Measurements from ENCODE around the gene RFX4.
"Not testable (repeated sequence)": the region's sequence is repeated elsewhere in the genome, so short reads cannot be mapped to it uniquely, and the experiment has no call there.

The RFX4 gene

GRCh38 chr12:106692896-106693820, 110.4 kb downstream of the RFX4 start:
- DNase-seq: no peak

GRCh38 chr12:106696071-106696470, 113.3 kb downstream of the RFX4 start:
- no peak for DNase-seq

GRCh38 chr12:106696681-106697417, 114.0 kb downstream of the RFX4 start:
- no peak for DNase-seq

- DNase-seq: no peak
These were observed 121.3 kb downstream of the RFX4 start for GRCh38 chr12:106704081-106704480.

- no peak for DNase-seq
These were observed 123.2 kb downstream of the RFX4 start for GRCh38 chr12:106705971-106706370.

GRCh38 chr12:106709068-106709511, 126.3 kb downstream of the RFX4 start:
- DNase-seq: no peak

- no peak for DNase-seq
These were observed 127.5 kb downstream of the RFX4 start for GRCh38 chr12:106710143-106710893.

GRCh38 chr12:106711316-106711715, 128.5 kb downstream of the RFX4 start:
- DNase-seq: no peak

- DNase-seq: no peak
These were observed 130.0 kb downstream of the RFX4 start for GRCh38 chr12:106712768-106713167.

- DNase-seq: no peak
These were observed 132.1 kb downstream of the RFX4 start for GRCh38 chr12:106714926-106715325.

- DNase-seq: no peak
These were observed 132.8 kb downstream of the RFX4 start for GRCh38 chr12:106715582-106715981.

GRCh38 chr12:106717673-106718072, 134.9 kb downstream of the RFX4 start:
- no peak for DNase-seq

GRCh38 chr12:106719879-106720278, 137.1 kb downstream of the RFX4 start:
- DNase-seq: no peak

GRCh38 chr12:106720696-106721095, 137.9 kb downstream of the RFX4 start:
- DNase-seq: no peak

GRCh38 chr12:106721915-106722314, 139.1 kb downstream of the RFX4 start:
- DNase-seq: no peak

GRCh38 chr12:106722837-106723236, 140.0 kb downstream of the RFX4 start:
- no peak for DNase-seq

- no peak for DNase-seq
These were observed 140.6 kb downstream of the RFX4 start for GRCh38 chr12:106723416-106723815.

- DNase-seq: no peak
These were observed 141.3 kb downstream of the RFX4 start for GRCh38 chr12:106724116-106724515.

GRCh38 chr12:106724934-106725333, 142.1 kb downstream of the RFX4 start:
- DNase-seq: no peak

- not testable (repeated sequence) for DNase-seq
These were observed 143.9 kb downstream of the RFX4 start for GRCh38 chr12:106726603-106727202.

- DNase-seq: no peak
These were observed 146.8 kb downstream of the RFX4 start for GRCh38 chr12:106729611-106730010.

- no peak for DNase-seq
These were observed 150.1 kb downstream of the RFX4 start for GRCh38 chr12:106732890-106733289.

- DNase-seq: no peak
These were observed 150.9 kb downstream of the RFX4 start for GRCh38 chr12:106733660-106734059.
